Endothelial cell of umbilical vein (primary cell): ENCODE results near the gene UPF1. TPM values are rescaled to one million over a fixed set of nuclear protein-coding genes. Genes with fewer than 3 reads are reported as not detected.

Experiments used
- BruUV-seq: library from RNA; stranded (reverse); fragments of 400-500 nt; replicated peaks from 2 replicates; lab custom pipeline; 2021; lab: Mats Ljungman, UMichigan
- CTCF ChIA-PET: fragments of 300-600, 350-600 bp; sonication (Branson Sonifier 250); formaldehyde crosslinking; loops from one replicate; lab custom pipeline; 2021; ENCODE audit warnings: antibody characterized with exemption, inconsistent platforms; lab: Charles Lee
- POLR2A ChIA-PET: fragments of 300-600, 350-600 bp; sonication (Branson Sonifier 250); formaldehyde crosslinking; loops from one replicate; lab custom pipeline; 2021; ENCODE audit warnings: antibody characterized with exemption, inconsistent platforms; lab: Charles Lee
- DNase-seq: peaks from one replicate; pipeline ENCODE4 v3.0.0-alpha.2; 2011; ENCODE audit warnings: low read depth, low spot score
- FAIRE-seq: peaks from 2 replicates; lab custom pipeline; 2011; peaks lifted over from hg19 to GRCh38; lab: Jason Lieb, UNC
- H2AFZ ChIP-seq: 2 replicates; pipeline ENCODE4 v1.6.0; 2012; ENCODE audit warnings: low read depth, low read length, control low read depth, inconsistent platforms
- H3K27ac ChIP-seq: 2 replicates; pipeline ENCODE4 v1.5.1; 2011; ENCODE audit warnings: low read depth, mild to moderate bottlenecking, control low read depth, low read length, moderate library complexity; ENCODE audit not compliant: insufficient read depth
- H3K27me3 ChIP-seq, 2 experiments: 2 replicates each; pipeline versions ENCODE4 v1.6.0 to v1.6.1; 2011; ENCODE audit warnings: low read length in 2 of 2, mixed read lengths in 1 of 2; ENCODE audit not compliant: control insufficient read depth in 2 of 2, insufficient read depth in 2 of 2
- H3K36me3 ChIP-seq, 2 experiments: 2 replicates in 1 of 2; 3 replicates in 1 of 2; pipeline ENCODE4 v1.5.1; 2011; ENCODE audit warnings: low read length in 2 of 2, mild to moderate bottlenecking in 1 of 2, moderate library complexity in 1 of 2; ENCODE audit not compliant: control insufficient read depth in 2 of 2, insufficient read depth in 2 of 2; ENCODE audit errors: extremely low read depth in 1 of 2
- H3K4me1 ChIP-seq: 3 replicates; pipeline ENCODE4 v1.5.1; 2011; ENCODE audit warnings: mild to moderate bottlenecking, low read length; ENCODE audit not compliant: control insufficient read depth, insufficient read depth; ENCODE audit errors: extremely low read depth
- H3K4me2 ChIP-seq: 2 replicates; pipeline ENCODE4 v1.6.1; 2011; ENCODE audit warnings: low read length, control low read depth, mixed read lengths; ENCODE audit not compliant: insufficient read depth
- H3K4me3 ChIP-seq, 3 experiments: fragments of 200-600 bp in 1 of 3; sonication (generic), shearing (Covaris generic) in 1 of 3; replicated peaks in 1 of 3; 2 replicates each; pipeline ENCODE4 v1.5.1; 2011 to 2016; ENCODE audit warnings: control low read depth in 3 of 3, low read length in 3 of 3, mild to moderate bottlenecking in 2 of 3, inconsistent platforms in 1 of 3, low read depth in 1 of 3, moderate library complexity in 1 of 3; ENCODE audit not compliant: insufficient read depth in 1 of 3
- H3K79me2 ChIP-seq: 2 replicates; pipeline ENCODE4 v1.6.0; 2012; ENCODE audit warnings: low read length, inconsistent platforms; ENCODE audit not compliant: control insufficient read depth, insufficient read depth
- H3K9ac ChIP-seq: replicated peaks from 2 replicates; pipeline ENCODE3; 2011; ENCODE audit warnings: low read length, control low read depth; ENCODE audit not compliant: insufficient read depth; ENCODE audit errors: extremely low read depth
- H3K9me1 ChIP-seq: replicated peaks from 3 replicates; pipeline ENCODE4 v1.6.0; 2011; ENCODE audit warnings: mild to moderate bottlenecking, low read length; ENCODE audit not compliant: control insufficient read depth, insufficient read depth; ENCODE audit errors: extremely low read depth
- H3K9me3 ChIP-seq: replicated peaks from 2 replicates; pipeline ENCODE4 v1.5.1; 2012; ENCODE audit warnings: low read length, inconsistent platforms; ENCODE audit not compliant: control insufficient read depth, insufficient read depth
- H4K20me1 ChIP-seq: replicated peaks from 2 replicates; pipeline ENCODE3; 2011; ENCODE audit warnings: mild to moderate bottlenecking, low read length; ENCODE audit not compliant: control insufficient read depth, insufficient read depth; ENCODE audit errors: extremely low read depth
- EZH2 ChIP-seq: IDR thresholded peaks from 2 replicates; pipeline ENCODE4 v1.6.1; 2012; ENCODE audit warnings: borderline replicate concordance, low read depth, mild to moderate bottlenecking, moderate library complexity, low read length, inconsistent platforms; ENCODE audit not compliant: severe bottlenecking
- FOS ChIP-seq: IDR thresholded peaks from 2 replicates; pipeline ENCODE4 v1.6.1; 2011; ENCODE audit warnings: mild to moderate bottlenecking, low read length, moderate library complexity, borderline replicate concordance; ENCODE audit not compliant: insufficient read depth
- JUN ChIP-seq: IDR thresholded peaks from 2 replicates; pipeline ENCODE4 v1.6.1; 2011; ENCODE audit warnings: borderline replicate concordance, low read depth; ENCODE audit not compliant: insufficient read length, insufficient read depth
- MAX ChIP-seq: IDR thresholded peaks from 2 replicates; pipeline ENCODE4 v1.6.1; 2011; ENCODE audit not compliant: insufficient read depth, insufficient read length
- MYC ChIP-seq: IDR thresholded peaks from one replicate; pipeline ENCODE4 v1.6.1; 2011; ENCODE audit warnings: mild to moderate bottlenecking, low read depth, low read length
- POLR2AphosphoS5 ChIP-seq: IDR thresholded peaks from 2 replicates; pipeline ENCODE4 v1.6.1; 2012; ENCODE audit warnings: low read depth, mild to moderate bottlenecking, control low read depth, low read length, moderate library complexity; ENCODE audit not compliant: insufficient read depth
- dilution Hi-C: fragments of 300-500 bp; cut with MboI; formaldehyde crosslinking; loops from one replicate; pipeline ENCODE4 v1.15.0; 2019; ENCODE audit warnings: low sequenced_read_pairs; ENCODE audit not compliant: extremely low pct_ligation_motif_present
- intact Hi-C: fragments of 100-400 bp; cut with micrococcal nuclease; formaldehyde crosslinking; loops from one replicate; pipeline ENCODE4 v1.10.0; 2022
- polyA plus RNA-seq, 4 experiments: library from polyadenylated mRNA; depleted of rRNA in 3 of 4; stranded (reverse) in 3 of 4; unstranded in 1 of 4; fragments of >200 nt; gene quantifications; 2 replicates each; pipeline versions ENCODE4 v1.2.1 to v1.2.3, GENCODE V29; 2011 to 2012; ENCODE audit warnings: missing spikeins in 1 of 4
- total RNA-seq: library from RNA; stranded (reverse); gene quantifications from 2 replicates; pipeline ENCODE4 v1.2.3, GENCODE V29; 2021

The UPF1 gene
- total and polyA plus RNA-seq, 2 donors (not counting 3 experiments of a cell fraction or from before 2014, with no cell fraction given) = 65.9 to 68.2 TPM

DNA sequence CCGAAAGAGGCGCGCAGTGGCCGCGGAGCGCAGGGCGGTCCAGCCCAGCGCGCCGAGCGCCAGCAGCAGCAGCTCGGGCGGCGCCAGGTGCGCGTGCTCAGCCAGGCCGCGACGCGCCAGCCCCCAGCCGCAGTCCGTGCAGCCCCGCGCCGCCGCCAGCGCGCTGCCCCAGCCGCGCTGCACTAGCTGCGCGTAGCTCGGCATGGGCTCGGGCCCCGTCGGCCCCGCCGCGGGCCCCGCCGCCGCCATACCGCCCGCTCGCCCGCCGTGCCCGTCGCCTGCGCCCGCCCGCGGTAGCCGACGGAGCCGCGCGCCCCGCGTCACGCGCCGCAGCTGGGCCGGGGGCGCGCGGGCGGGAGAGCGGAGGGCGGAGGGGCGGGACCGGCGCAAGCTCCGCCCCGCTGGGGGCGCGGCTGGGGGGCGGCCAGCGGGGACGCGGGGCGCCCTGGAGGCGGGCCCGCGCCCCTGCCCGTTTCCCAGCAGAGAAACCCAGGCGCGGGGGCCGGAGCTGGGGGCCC is 64.1 kb downstream of the UPF1 start, which contains the start of gene CERS1:
TSS of gene CERS1 (minus strand) at position 335 of the 518 bp plus-strand sequence. CDS start at position 249, 86 bp downstream.
- POLR2A ChIA-PET = no interaction called here
- CTCF ChIA-PET = interaction anchor here (1.1 to 2.8 kb wide), 6 partner anchors 20 to 126 kb away, joined by 3 to 33 read pairs (median 5); partner anchors contain the start of genes COPE and DDX49
- Histone ChIP-seq H3K4me1 (no peaks in the 10 kb centered on the region), H3K9me1 (no peaks in the 10 kb centered on the region), H3K4me3 (peak within 1 kb of the TSS; percentile 35 to 54 (median 41)), H3K9ac (no peak within 1 kb of the TSS), H3K4me2 (peak within 1 kb of the TSS; percentile 69), H3K79me2 (no peaks in the 10 kb centered on the region), H3K27ac (no peak within 1 kb of the TSS), H3K9me3 (no peaks in the 10 kb centered on the region), H3K27me3 (peaks cover 0 to 2% of the 10 kb centered on the region in 2 experiments), H3K36me3 (peaks cover 0 to 11% of the 10 kb centered on the region in 2 experiments), H4K20me1 (no peaks in the 10 kb centered on the region), H2AFZ (peak within 1 kb of the TSS; percentile 81)
- intact Hi-C loops = loop anchor here (1.0 to 5.0 kb wide), 3 partner anchors 23 to 90 kb away; partner anchors contain the start of genes COPE and DDX49
- no peak for FAIRE-seq
- BruUV-seq = no TSS peak
- no peak for DNase-seq
- no peak for TF ChIP-seq MYC
- TF ChIP-seq JUN = no peak
- TF ChIP-seq POLR2AphosphoS5 = no peak
- TF ChIP-seq EZH2 = no peak
- dilution Hi-C loops = no loop called here

GRCh38 chr19:18896421-18896841 is 64.7 kb downstream of the UPF1 start:
- no peak overlapping the region for H3K9ac ChIP-seq
- H3K27me3 ChIP-seq = peaks cover 0 to 2% of the 10 kb centered on the region in 2 experiments
- TF ChIP-seq JUN (no peak), POLR2AphosphoS5 (no peak), FOS (no peak), EZH2 (no peak), MAX (no peak)
- dilution Hi-C loops (no loop called here), intact Hi-C loops (loop anchor here (5.0 kb wide), 1 partner anchor 76 kb away; no protein-coding TSS in a partner anchor)
- peak overlapping the region in 1 of 3 experiments; percentile 22 for H3K4me3 ChIP-seq
- CTCF ChIA-PET = interaction anchor here (1.1 to 2.8 kb wide), 3 partner anchors 23 to 49 kb away, joined by 4 to 11 read pairs (median 4); partner anchors contain the start of genes COPE and DDX49
- H3K36me3 ChIP-seq = peaks cover 0 to 11% of the 10 kb centered on the region in 2 experiments
- no peaks in the 10 kb centered on the region for H3K79me2 ChIP-seq
- DNase-seq = no peak
- no peaks in the 10 kb centered on the region for H3K9me1 ChIP-seq
- no peak overlapping the region for H2AFZ ChIP-seq
- H3K9me3 ChIP-seq = no peaks in the 10 kb centered on the region
- H3K4me2 ChIP-seq = no peak overlapping the region
- H3K27ac ChIP-seq = no peak overlapping the region
- no peaks in the 10 kb centered on the region for H4K20me1 ChIP-seq
- no TSS peak for BruUV-seq
- no peaks in the 10 kb centered on the region for H3K4me1 ChIP-seq
- FAIRE-seq = no peak
- POLR2A ChIA-PET = no interaction called here
